Muscle of arm (tissue), 12 donors: ENCODE data around the gene TEX261. TPM values are rescaled to one million over a fixed set of nuclear protein-coding genes. Genes with fewer than 3 reads are reported as not detected.

Experiments used
- DNase-seq: peaks from one replicate; pipeline ENCODE4 v3.0.0-alpha.2; 2013
- polyA plus RNA-seq, 12 donors: library from polyadenylated mRNA; unstranded; fragments of 120-200 nt; gene quantifications; one replicate each; pipeline ENCODE4 v1.2.1, GENCODE V29; 2013; ENCODE audit not compliant: insufficient read length in 12 of 12

Gene TEX261
- polyA plus RNA-seq, 12 donors, result 31.9 to 51.4 (median 41.5) TPM; not detected in 1

- no peak for DNase-seq
Measured at GRCh38 chr2:70960833-70961647, 33.6 kb downstream of the TEX261 start.

- no peak for DNase-seq
Measured at GRCh38 chr2:70959851-70960832, 34.5 kb downstream of the TEX261 start.

GRCh38 chr2:70959271-70959761 lies 35.4 kb downstream of the TEX261 start:
- no peak for DNase-seq

GRCh38 chr2:70958759-70959158 lies 35.9 kb downstream of the TEX261 start:
- no peak for DNase-seq

- DNase-seq, result no peak
Measured at GRCh38 chr2:70957798-70958197, 36.9 kb downstream of the TEX261 start.

GRCh38 chr2:70956141-70956540 lies 38.5 kb downstream of the TEX261 start:
- DNase-seq, result no peak

GRCh38 chr2:70954886-70955285 lies 39.8 kb downstream of the TEX261 start:
- no peak for DNase-seq

- no peak for DNase-seq
Measured at GRCh38 chr2:70949086-70949485, 45.6 kb downstream of the TEX261 start.

- DNase-seq, result peak; percentile 77
Measured at GRCh38 chr2:70948337-70949003, 46.2 kb downstream of the TEX261 start.

GRCh38 chr2:70947556-70948184 lies 47.0 kb downstream of the TEX261 start:
- no peak for DNase-seq

- peak; percentile 63 for DNase-seq
Measured at GRCh38 chr2:70946832-70947442, 47.7 kb downstream of the TEX261 start.

GRCh38 chr2:70944111-70944690 lies 50.5 kb downstream of the TEX261 start:
- DNase-seq, result no peak

GRCh38 chr2:70943205-70943871 lies 51.3 kb downstream of the TEX261 start:
- DNase-seq, result no peak

GRCh38 chr2:70942396-70943204 lies 52.1 kb downstream of the TEX261 start:
- no peak for DNase-seq

- DNase-seq, result no peak
Measured at GRCh38 chr2:70941701-70942100, 53.0 kb downstream of the TEX261 start.

GRCh38 chr2:70941186-70941585 lies 53.5 kb downstream of the TEX261 start:
- DNase-seq, result no peak

- DNase-seq, result no peak
Measured at GRCh38 chr2:70939839-70940580, 54.7 kb downstream of the TEX261 start.
